NCI-H187 treated with DMSO at 0.1 percent for 48 hours (cell line): ENCODE data around the gene PLCH1.

Experiments
- DNase-seq: peaks from one replicate; lab custom pipeline; 2025; lab: John Stamatoyannopoulos, UW

The PLCH1 gene

GRCh38 chr3:155607761-155608160 lies 137.1 kb downstream of the PLCH1 start:
- DNase-seq: no peak

- no peak for DNase-seq
Observed at GRCh38 chr3:155605571-155605970, 139.3 kb downstream of the PLCH1 start.

DNA sequence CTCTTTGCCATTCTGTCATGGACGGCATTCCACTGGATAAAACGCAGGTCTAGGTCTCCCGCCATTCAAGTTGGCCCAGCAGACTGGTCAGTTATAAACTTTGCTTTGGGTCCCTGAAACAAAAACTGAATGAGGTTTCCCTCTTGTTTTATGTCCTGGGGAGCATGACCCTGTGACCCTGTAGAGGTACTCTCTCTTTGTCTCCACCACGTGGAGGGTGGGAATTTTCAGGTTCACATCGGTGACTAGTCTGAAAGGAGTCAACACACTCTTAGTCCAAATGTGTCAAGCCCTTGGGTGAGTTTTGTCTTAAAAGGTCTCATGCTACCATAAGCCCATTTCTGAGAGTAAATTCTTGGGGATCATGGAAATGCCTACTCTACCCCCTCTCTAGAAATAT lies 139.9 kb downstream of the PLCH1 start:
- no peak for DNase-seq

DNA sequence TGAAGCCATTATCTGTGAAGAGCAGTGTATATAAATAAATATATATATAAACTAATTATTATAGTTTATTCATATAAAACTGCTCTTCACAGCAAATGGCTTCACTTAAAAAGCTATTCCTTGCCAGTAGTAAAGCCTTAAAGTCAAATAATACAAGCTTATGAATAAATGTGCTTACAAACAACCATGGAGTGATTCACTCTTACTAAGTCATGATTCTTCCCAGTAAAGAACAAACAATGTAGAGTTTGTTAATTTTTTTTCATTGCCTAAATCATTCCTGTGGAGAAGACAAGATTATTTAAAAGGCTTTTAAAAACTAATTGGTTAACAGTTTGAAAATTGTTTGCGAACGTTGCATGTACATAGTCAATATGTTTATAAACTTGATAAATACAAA lies 140.7 kb downstream of the PLCH1 start:
- no peak for DNase-seq

GRCh38 chr3:155603302-155603701 lies 141.6 kb downstream of the PLCH1 start:
- no peak for DNase-seq

DNA sequence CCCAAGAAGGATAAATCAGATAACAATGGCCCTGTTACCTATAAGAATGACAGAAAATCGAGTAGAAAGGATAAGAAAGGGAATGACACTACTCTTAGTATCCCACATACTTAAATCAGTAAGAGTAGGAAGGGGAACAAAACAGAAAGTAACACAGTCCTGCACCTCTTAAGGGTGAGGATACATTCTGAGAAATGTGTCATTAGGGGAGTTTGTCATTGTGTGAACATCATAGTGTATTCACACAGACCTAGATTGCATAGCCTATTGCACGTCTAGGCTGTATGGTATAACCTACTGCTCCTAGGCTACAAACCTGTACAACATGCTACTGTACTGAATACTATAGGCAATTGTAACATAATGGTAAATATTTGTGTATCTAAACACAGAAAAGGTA lies 142.6 kb downstream of the PLCH1 start:
- DNase-seq: no peak

GRCh38 chr3:155598671-155599070 lies 146.2 kb downstream of the PLCH1 start:
- no peak for DNase-seq

DNA sequence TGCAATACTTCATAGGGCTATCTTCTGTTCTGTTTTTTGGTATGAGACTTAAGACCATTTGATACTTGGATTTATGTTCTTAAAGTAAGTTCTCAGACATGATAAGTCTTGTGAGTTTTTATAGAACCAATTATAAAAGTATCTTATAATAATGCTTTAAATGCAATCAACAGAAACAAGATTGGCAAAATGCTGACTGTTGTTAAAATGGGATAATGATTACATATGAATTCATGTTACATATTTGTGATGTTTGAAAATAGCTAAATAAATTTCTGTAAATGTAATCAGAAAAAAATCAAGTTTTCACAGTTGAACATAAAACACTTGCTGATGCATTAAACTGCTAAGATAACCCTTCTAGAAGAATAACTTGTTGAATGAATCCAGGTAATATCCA lies 148.3 kb downstream of the PLCH1 start:
- no peak for DNase-seq

DNA sequence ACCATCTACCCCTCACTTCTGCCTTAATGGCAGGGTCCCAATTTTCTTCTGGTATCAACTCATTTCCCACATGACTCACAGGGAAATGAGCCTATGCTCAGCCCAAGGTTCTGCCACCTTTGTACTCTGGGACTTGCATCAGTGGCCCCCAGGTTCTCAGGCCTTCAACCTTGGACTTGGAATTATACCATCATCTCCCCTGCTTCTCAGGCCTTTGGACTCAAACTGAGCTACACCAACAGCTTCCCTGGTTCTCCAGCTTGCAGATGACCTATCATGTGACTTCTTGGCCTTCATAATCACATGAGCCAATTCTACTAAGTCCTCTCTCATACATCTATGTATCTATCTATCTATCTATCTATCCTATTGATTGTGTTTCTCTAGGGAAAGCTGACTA lies 149.5 kb downstream of the PLCH1 start:
- no peak for DNase-seq

- no peak for DNase-seq
Observed at GRCh38 chr3:155594526-155595187, 150.2 kb downstream of the PLCH1 start.

DNA sequence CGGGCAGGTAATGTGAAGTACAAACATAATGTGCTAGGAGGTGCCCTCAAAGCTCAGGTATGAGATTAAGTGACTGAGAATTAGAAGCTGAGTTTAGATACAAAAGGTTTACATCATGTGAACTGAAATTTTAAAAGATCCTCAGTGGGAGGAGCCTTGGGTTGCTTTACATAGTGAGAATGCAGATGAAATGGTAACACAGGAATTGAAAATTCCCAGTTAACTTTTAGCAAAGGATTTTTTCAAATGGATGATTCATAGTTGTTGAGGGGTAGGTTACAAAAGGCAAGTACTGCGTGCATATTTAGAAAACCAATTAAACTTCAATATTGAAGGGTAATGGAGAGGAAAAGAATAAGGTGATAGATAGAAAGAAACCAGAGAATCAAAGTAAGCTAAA lies 157.3 kb downstream of the PLCH1 start:
- no peak for DNase-seq

DNA sequence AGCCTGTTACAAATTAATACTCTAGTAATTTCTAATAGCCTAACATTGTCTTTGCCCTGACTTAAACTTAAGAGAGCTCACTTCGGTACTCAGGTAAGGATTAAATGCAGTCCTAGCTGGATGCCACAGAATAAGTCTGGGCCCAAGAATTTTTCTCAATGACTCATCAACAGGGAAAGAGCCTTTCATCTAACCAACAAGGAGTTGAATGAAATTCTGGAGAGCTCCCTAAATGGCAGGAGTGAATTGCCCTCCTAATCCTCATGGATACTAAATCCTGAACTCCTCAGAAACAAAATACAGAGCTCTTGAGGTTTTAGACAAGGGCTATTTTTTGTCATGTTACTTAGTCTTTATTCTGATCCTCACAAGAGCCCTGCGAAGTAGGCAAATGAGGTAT lies 159.5 kb downstream of the PLCH1 start:
- no peak for DNase-seq

GRCh38 chr3:155581579-155581978 lies 163.3 kb downstream of the PLCH1 start:
- DNase-seq: no peak

DNA sequence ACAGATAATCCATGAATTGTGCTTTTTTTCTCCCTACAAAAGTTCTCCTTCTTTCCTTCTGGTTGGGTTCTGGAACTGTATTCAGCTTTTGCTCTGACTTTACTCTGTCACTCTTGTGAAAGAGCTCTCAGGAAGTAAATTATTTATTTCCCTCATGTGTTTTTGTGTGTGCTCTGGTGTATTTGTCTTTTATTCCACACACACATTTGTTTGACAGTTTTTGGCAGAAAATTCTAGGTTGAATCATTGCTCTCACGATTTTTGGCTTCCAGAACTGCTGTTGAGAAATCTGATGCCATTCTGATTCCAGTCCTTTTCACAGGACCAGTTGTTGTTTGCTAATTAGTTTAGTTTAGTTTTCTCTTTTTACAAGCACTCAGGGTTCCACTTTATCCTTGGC lies 172.8 kb downstream of the PLCH1 start:
- no peak for DNase-seq

GRCh38 chr3:155568295-155568694 lies 176.6 kb downstream of the PLCH1 start:
- no peak for DNase-seq

GRCh38 chr3:155560594-155560993 lies 184.3 kb downstream of the PLCH1 start:
- DNase-seq: no peak

DNA sequence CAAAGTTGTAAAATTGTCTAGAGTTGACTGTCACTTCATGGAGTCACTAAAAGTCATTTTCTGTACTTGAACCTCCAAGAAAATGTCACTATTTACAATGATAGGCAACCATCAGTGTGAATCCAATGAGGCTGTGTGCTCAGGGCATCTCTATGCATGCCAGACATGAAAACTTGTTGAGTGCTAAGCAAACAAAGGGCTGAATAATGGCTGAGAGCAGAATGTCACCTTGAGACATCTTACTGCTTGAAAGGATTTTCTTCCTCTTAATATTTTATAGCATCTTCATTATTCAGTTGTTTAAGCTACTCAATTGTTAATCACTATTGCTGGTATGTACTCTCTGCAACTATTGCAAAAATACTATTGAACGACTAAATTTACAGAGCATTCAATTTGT lies 184.7 kb downstream of the PLCH1 start:
- DNase-seq: no peak

DNA sequence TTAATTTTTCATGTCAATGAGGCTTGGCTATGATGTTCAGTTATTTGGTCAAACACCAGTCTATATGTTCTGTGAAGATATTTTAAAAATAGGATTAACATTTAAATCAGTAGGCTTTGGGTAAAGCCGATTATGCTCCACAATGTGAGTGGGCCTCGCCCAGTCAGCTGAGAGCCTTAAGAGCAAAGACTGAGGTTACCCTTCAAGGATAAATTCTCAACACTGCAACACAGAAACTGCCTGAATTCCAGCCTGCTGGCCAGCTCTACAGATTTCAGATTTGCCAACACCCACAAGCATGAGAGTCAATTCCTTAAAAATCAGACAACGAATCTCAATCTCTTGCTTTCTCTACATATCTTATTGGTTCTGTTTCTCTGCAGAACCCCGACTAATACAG lies 188.3 kb downstream of the PLCH1 start:
- no peak for DNase-seq

GRCh38 chr3:155555479-155556060 lies 189.3 kb downstream of the PLCH1 start:
- no peak for DNase-seq

GRCh38 chr3:155554777-155555451 lies 190.0 kb downstream of the PLCH1 start:
- no peak for DNase-seq

- no peak for DNase-seq
Observed at GRCh38 chr3:155553780-155554179, 191.1 kb downstream of the PLCH1 start.

DNA sequence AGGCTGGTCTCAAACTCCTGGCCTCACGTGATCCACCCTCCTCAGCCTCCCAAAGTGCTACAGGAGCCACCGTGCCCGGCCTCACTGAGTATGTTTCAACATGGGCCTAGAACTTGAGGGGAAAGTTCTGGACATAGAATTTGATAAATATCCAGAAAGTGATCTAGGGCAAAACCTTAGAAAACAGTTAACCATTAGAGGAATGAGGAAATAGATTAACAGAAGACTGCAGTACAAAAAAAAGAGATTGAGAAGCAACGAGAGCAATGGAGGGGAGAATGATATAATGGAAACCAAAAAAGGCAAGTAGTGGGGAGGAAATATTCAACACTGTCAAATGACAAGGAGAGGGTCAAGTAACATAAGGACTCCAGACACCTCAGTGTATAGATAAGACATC lies 191.5 kb downstream of the PLCH1 start:
- DNase-seq: no peak

DNA sequence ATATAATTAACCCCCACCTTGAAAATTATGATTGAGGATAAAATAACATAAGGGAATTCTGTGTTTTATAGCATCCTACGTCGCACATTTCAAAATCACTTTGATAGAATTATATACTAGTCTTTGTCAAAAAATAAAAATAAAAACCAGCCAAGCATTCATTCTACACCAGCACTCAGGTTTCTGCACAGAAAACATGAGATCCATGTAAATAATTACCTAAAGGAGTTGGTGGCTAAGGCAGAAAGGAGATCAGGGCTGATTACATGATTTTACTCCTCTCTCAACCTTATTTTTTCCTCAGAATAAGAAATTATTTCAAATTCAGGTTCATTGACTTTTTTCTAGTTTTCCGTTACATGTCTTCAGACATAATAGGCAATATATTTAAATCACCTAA lies 194.5 kb downstream of the PLCH1 start:
- DNase-seq: no peak

- DNase-seq: no peak
Observed at GRCh38 chr3:155549087-155549486, 195.8 kb downstream of the PLCH1 start.
